K562 (cell line): ENCODE data around the gene HOXB6. TPM values are rescaled to one million over a fixed set of nuclear protein-coding genes. Genes with fewer than 3 reads are reported as not detected.
A peak's percentile ranks its signal among the peaks of the same experiment; 100 is the strongest.

Source experiments
- ARHGAP35 ChIP-seq: fragments of 450-650 bp; IDR thresholded peaks from 2 replicates; pipeline ENCODE4 v1.6.1; 2018; ENCODE audit not compliant: partially characterized antibody
- ATF7 ChIP-seq: fragments of 450-650 bp; IDR thresholded peaks from 2 replicates; pipeline ENCODE4 v1.7.1; 2014; ENCODE audit warnings: mild to moderate bottlenecking, moderate library complexity
- SUPT5H ChIP-seq: fragments of 450-650 bp; IDR thresholded peaks from 2 replicates; pipeline ENCODE4 v1.6.1; 2016
- TAF1 ChIP-seq: IDR thresholded peaks from 2 replicates; pipeline ENCODE4 v1.6.1; 2011; ENCODE audit warnings: mild to moderate bottlenecking, low read length, moderate library complexity; ENCODE audit not compliant: insufficient read depth, control insufficient read depth, severe bottlenecking; ENCODE audit errors: extremely low read depth
- TRIM28 ChIP-seq: fragments of 450-650 bp; IDR thresholded peaks from 2 replicates; pipeline ENCODE4 v1.6.1; 2017
- polyA plus RNA-seq, 8 experiments: library from polyadenylated mRNA; depleted of rRNA in 4 of 8; stranded (reverse) in 5 of 8; unstranded in 3 of 8; fragments of >200 nt; fragmentation: Nextera tagmentation in 2 of 8; fragmentation: Illumina TruSeq in 1 of 8; extraction: Ambion mirVana in 2 of 8; extraction: Trizol in 1 of 8; gene quantifications; 2 replicates each; pipeline versions ENCODE4 v1.2.1 to v1.2.3, GENCODE V29; 2011 to 2014; ENCODE audit warnings: inconsistent platforms in 1 of 8, missing spikeins in 1 of 8
- total RNA-seq, 7 experiments: library from RNA; depleted of rRNA in 6 of 7; stranded (reverse); fragments of >200 nt in 6 of 7; fragmentation: Illumina TruSeq in 2 of 7; extraction: Trizol in 2 of 7; gene quantifications; 2 replicates each; pipeline versions ENCODE4 v1.2.1 to v1.2.3, GENCODE V29; 2011 to 2021; ENCODE audit warnings: low replicate concordance in 1 of 7
- TF ChIP-seq, protein P1 (sequence below), 2 experiments: fragments of 450-650 bp in 1 of 2; sonication (generic) in 1 of 2; formaldehyde crosslinking in 1 of 2; IDR thresholded peaks; 2 replicates each; pipeline versions ENCODE4 v1.7.1 to v1.9.0; 2016 to 2022; ENCODE audit warnings: inconsistent platforms in 1 of 2, mild to moderate bottlenecking in 1 of 2, missing genetic modification reagents in 1 of 2
- TF ChIP-seq, protein P2 (sequence below): fragments of 450-650 bp; IDR thresholded peaks from 2 replicates; pipeline ENCODE4 v1.6.1; 2016; ENCODE audit warnings: missing biosample characterization, missing genetic modification characterization
- TF ChIP-seq, protein P3 (sequence below): fragments of 450-650 bp; IDR thresholded peaks from 2 replicates; pipeline ENCODE4 v1.6.1; 2016; ENCODE audit warnings: antibody characterized with exemption
- TF ChIP-seq, protein P4 (sequence below): sonication (generic); formaldehyde crosslinking; IDR thresholded peaks from 2 replicates; pipeline ENCODE4 v1.8.0; 2022; ENCODE audit warnings: missing genetic modification reagents, mild to moderate bottlenecking, borderline replicate concordance
- TF ChIP-seq, protein P5 (sequence below), 2 experiments: IDR thresholded peaks; 2 replicates each; pipeline ENCODE4 v1.6.1; 2012; ENCODE audit warnings: improper control_type of control experiment in 2 of 2, low read depth in 2 of 2, low read length in 2 of 2, borderline replicate concordance in 1 of 2

HOXB6 gene
- total and polyA plus RNA-seq, 9 of the 15 experiments (the other 6 are each of a cell fraction or from before 2014, with no cell fraction given): 1.2 to 14.8 (median 4.9) TPM

DNA sequence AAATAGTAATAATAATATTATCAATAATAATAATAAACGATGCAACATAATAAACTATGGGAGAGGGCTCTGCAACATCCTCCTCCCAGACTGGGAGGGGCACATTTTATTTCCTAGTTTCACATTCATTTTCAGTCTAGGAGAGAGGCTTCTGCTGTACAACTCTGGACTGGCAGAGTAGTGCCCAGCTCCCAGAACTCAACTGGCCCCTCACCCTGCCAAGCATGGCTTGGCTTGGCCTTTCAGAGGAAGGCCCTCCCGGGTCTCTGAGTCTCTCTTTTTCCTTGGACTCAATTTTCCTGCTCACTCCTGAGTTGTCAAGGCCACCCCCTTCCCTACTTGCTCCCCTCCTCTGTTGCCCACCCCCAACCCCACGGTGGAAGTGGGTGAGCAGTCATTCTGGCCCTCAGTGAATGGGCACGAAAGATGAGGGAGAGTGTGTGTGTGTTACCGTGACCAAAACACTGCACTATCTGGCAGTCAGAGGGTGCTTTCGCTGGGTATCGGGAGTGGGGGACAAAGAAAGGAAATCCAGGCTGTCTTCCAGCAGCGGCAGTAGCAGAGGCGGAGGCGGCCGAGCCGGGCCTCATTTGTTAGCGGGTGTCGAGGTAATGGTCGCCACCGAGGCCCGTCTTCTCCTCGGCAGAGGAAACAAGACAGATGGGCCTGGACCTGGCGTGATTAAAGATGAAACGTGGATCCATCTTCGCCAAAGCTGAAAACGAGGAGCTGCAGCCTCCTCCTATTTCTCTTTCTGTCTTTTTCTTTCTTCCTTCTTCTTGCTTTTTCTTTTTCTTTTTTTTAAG lies 28.9 kb downstream of the HOXB6 start (continued):
- TF ChIP-seq TAF1 (no peak), ARHGAP35 (no peak), ATF7 (no peak), TRIM28 (no peak), SUPT5H (peak; percentile 21; the same call in 1 of the 2 replicates)
- TF ChIP-seq, protein P1, sequence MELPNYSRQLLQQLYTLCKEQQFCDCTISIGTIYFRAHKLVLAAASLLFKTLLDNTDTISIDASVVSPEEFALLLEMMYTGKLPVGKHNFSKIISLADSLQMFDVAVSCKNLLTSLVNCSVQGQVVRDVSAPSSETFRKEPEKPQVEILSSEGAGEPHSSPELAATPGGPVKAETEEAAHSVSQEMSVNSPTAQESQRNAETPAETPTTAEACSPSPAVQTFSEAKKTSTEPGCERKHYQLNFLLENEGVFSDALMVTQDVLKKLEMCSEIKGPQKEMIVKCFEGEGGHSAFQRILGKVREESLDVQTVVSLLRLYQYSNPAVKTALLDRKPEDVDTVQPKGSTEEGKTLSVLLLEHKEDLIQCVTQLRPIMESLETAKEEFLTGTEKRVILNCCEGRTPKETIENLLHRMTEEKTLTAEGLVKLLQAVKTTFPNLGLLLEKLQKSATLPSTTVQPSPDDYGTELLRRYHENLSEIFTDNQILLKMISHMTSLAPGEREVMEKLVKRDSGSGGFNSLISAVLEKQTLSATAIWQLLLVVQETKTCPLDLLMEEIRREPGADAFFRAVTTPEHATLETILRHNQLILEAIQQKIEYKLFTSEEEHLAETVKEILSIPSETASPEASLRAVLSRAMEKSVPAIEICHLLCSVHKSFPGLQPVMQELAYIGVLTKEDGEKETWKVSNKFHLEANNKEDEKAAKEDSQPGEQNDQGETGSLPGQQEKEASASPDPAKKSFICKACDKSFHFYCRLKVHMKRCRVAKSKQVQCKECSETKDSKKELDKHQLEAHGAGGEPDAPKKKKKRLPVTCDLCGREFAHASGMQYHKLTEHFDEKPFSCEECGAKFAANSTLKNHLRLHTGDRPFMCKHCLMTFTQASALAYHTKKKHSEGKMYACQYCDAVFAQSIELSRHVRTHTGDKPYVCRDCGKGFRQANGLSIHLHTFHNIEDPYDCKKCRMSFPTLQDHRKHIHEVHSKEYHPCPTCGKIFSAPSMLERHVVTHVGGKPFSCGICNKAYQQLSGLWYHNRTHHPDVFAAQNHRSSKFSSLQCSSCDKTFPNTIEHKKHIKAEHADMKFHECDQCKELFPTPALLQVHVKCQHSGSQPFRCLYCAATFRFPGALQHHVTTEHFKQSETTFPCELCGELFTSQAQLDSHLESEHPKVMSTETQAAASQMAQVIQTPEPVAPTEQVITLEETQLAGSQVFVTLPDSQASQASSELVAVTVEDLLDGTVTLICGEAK (IDR thresholded peaks at IDR 0.05): 0 out of 2 replicates have a peak, but pooled peaks have one; percentile 17
- TF ChIP-seq, protein P1 (CRISPR knock-in tag; IDR thresholded peaks at IDR 0.05): no peak
- TF ChIP-seq, protein P2, sequence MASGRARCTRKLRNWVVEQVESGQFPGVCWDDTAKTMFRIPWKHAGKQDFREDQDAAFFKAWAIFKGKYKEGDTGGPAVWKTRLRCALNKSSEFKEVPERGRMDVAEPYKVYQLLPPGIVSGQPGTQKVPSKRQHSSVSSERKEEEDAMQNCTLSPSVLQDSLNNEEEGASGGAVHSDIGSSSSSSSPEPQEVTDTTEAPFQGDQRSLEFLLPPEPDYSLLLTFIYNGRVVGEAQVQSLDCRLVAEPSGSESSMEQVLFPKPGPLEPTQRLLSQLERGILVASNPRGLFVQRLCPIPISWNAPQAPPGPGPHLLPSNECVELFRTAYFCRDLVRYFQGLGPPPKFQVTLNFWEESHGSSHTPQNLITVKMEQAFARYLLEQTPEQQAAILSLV (tag): no peak
- TF ChIP-seq, protein P3, sequence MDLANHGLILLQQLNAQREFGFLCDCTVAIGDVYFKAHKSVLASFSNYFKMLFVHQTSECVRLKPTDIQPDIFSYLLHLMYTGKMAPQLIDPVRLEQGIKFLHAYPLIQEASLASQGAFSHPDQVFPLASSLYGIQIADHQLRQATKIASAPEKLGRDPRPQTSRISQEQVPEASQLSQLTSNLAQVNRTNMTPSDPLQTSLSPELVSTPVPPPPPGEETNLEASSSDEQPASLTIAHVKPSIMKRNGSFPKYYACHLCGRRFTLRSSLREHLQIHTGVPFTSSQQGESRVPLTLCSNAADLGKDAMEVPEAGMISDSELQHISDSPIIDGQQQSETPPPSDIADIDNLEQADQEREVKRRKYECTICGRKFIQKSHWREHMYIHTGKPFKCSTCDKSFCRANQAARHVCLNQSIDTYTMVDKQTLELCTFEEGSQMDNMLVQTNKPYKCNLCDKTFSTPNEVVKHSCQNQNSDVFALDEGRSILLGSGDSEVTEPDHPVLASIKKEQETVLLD: no peak
- TF ChIP-seq, protein P4, sequence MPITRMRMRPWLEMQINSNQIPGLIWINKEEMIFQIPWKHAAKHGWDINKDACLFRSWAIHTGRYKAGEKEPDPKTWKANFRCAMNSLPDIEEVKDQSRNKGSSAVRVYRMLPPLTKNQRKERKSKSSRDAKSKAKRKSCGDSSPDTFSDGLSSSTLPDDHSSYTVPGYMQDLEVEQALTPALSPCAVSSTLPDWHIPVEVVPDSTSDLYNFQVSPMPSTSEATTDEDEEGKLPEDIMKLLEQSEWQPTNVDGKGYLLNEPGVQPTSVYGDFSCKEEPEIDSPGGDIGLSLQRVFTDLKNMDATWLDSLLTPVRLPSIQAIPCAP: no peak
- TF ChIP-seq, protein P5, sequence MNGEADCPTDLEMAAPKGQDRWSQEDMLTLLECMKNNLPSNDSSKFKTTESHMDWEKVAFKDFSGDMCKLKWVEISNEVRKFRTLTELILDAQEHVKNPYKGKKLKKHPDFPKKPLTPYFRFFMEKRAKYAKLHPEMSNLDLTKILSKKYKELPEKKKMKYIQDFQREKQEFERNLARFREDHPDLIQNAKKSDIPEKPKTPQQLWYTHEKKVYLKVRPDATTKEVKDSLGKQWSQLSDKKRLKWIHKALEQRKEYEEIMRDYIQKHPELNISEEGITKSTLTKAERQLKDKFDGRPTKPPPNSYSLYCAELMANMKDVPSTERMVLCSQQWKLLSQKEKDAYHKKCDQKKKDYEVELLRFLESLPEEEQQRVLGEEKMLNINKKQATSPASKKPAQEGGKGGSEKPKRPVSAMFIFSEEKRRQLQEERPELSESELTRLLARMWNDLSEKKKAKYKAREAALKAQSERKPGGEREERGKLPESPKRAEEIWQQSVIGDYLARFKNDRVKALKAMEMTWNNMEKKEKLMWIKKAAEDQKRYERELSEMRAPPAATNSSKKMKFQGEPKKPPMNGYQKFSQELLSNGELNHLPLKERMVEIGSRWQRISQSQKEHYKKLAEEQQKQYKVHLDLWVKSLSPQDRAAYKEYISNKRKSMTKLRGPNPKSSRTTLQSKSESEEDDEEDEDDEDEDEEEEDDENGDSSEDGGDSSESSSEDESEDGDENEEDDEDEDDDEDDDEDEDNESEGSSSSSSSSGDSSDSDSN (IDR thresholded peaks at IDR 0.05; ENCODE audit: borderline replicate concordance in 1 of 2, low read depth in 2 of 2, low read length in 2 of 2): 0 out of 4 replicates have a peak, but pooled peaks of 1 of the 2 experiments have one; percentile 68
